Hematopoietic multipotent progenitor cell treated with erythropoietin and hydrocortisone succinate and interleukin-3 and kit ligand, for 4 days (in vitro differentiated cells): Measurements from ENCODE around the gene PRPF31.
"Not testable (repeated sequence)": the region's sequence is repeated elsewhere in the genome, so short reads cannot be mapped to it uniquely, and the experiment has no call there.

Experiments
- DNase-seq: peaks from one replicate; pipeline ENCODE4 v3.0.0-alpha.2; 2015

Gene PRPF31

DNA sequence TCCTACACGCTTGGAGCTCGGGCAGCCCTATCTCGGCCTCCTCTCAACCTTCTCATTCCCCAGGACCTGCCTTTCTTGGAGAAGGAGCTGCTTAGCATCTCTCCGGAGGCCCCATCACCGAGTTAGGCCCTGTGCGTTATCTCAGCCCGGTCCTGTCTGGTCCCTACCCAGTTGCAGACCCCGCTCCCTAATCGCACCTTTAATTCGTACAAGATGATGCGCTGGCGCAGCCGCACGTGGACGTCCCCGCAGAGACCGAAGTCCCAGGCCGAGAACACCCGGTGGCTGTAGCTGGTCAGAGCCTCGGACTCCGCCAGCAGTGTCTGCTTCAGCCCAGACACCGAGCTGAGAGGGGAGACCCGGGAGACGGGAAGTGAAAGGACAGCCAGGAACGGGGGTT, 49.7 kb downstream of the PRPF31 start:
- no peak for DNase-seq

DNA sequence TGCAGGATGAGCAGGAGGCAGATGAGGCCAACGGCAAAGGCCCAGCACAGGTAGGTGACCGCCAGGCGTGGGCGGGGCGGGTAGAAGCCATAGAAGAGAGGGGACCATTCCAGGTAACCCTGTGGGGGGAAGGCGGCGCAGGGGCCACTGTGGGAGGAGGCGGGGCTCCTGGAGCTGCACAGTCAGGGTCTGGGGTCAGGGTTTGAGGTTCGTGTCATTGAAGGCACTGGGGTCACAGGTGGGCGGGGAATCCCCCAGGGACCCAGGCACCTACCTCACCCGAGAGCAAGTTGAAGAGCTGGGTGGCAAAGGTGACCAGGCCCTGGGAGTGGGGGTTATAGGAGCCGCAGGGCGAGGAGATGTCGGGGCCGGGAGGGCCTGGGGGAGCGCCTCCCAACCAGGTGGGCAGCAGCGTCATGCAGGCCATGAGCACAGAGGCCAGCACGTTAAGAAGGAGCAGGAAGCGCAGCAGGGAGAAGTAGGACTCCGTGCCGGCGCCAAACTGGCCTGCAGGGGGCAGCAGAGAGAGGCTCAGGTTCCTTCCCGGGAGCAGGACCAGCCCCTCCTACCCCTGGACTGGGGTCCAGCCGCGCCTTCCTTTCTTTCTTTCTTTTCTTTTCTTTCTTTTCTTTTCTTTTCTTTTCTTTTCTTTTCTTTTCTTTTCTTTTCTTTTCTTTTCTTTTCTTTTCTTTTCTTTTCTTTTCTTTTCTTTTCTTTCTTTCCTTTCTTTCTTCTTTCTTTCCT, 52.8 kb downstream of the PRPF31 start:
- peak; percentile 95 for DNase-seq

DNA sequence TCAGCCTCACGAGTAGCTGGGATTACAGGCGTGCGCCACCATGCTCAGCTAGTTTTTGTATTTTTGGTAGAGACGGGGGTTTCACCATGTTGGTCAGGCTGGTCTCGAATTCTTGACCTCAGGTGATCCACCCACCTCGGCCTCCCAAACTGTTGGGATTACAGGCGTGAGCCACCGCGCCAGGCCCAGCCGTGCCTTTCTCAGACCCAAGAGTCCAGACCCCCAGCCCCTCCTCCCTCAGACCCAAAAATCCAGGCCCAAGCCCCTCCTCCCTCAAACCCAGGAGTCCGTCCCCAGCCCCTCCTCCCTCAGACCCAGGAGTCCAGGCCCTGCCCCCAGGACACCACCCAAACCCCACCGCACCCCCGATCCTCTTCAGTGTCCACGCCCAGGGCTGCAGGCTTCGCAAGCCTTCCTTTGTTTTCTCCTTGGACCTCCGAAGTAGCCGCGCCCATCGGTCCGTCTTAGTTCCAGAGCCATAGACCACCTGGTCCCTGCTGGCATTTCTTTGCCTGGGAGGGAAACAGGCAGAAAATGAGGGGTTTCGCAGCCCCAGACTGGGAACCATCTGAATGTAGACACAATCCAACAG, 53.7 kb downstream of the PRPF31 start:
- no peak for DNase-seq

DNA sequence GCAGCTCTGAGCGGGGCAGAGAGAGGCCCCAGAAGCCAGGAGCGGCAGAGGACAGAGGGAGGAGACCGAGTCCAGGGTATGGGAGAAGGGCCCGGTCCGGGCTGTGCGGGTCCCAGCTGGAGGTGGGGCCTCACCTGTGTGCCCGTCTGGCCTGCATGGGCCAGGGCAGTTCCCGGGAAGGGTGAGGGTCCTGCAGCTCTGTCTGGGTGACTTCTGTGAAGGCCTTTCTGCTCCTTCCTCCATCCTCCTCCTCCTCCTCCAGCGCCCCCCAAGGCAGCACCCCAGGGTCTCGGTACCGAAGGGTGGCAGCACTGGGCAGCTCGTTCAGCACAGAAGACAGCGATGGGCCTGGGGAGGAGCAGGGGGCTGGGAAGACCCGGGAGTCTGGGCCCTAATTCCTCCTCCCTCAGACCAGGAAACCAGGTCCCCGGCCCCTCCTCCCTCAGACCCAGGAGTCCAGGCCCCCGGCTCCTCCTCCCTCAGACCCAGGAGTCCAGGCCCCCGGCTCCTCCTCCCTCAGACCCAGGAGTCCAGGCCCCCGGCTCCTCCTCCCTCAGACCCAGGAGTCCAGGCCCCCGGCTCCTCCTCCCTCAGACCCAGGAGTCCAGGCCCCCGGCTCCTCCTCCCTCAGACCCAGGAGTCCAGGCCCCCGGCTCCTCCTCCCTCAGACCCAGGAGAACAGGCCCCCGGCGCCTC, 56.3 kb downstream of the PRPF31 start:
- DNase-seq: not testable (repeated sequence)

DNA sequence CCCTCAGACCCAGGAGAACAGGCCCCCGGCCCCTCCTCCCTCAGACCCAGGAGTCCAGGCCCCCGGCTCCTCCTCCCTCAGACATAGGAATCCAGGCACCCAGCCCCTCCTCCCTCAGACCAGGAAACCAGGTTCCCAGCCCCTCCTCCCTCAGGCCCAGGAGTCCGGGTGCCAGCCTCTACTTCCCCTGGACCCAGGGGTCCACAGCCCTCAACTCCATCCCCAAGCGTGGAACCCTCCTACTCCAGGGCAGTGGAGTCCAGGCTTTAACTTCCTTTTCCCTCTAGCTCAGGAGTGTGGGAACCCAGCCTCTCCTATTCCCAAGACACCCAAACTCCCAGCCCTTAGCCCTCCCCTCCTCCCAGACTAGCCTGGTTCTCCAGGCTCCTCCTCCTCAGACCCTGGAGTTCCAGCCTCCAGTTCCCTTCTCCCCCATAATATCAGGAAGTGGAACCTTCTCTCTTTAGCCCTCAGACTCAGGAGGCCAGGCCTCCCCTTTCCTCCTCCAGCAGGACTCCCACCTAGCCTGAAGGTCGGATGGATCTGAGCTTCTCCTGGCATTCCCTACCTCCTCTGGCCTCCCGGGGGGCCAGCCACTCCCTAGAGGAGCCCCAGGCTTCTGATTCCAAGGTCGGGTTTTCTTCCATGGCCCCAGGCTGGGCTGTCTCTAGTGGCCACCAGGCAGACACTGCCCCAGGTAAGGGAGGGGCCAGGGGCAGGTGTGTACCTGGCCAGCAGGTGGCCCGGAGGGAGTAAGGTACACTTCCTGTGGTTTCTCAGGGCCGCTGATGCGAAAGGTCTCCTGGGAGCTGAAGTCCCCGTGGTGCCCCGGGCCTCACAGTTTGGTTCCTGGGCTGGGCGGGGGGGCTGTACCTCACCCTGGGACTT, 57.2 kb downstream of the PRPF31 start, which contains the start of gene TMC4:
TSS of gene TMC4 (minus strand) at position 690 of the 888 bp plus-strand sequence. CDS start at position 647, 43 bp downstream.
- DNase-seq: no peak

DNA sequence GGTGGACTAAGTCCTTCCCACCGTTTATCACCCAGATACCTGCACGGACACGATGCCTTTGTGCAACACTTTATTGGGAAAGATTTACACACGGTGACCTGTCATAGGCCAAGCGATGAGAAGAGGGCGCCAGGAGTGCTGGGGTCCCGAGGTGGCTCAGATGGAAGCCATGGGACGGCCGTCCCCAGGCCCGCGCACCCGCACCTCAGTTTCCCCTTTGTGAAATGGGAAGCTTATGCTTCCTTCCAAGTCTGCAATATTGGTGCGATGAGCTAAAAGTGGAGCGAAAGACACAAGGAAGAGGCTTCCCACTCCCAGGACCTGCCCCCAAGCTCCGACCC, 57.8 kb downstream of the PRPF31 start:
- DNase-seq: no peak

DNA sequence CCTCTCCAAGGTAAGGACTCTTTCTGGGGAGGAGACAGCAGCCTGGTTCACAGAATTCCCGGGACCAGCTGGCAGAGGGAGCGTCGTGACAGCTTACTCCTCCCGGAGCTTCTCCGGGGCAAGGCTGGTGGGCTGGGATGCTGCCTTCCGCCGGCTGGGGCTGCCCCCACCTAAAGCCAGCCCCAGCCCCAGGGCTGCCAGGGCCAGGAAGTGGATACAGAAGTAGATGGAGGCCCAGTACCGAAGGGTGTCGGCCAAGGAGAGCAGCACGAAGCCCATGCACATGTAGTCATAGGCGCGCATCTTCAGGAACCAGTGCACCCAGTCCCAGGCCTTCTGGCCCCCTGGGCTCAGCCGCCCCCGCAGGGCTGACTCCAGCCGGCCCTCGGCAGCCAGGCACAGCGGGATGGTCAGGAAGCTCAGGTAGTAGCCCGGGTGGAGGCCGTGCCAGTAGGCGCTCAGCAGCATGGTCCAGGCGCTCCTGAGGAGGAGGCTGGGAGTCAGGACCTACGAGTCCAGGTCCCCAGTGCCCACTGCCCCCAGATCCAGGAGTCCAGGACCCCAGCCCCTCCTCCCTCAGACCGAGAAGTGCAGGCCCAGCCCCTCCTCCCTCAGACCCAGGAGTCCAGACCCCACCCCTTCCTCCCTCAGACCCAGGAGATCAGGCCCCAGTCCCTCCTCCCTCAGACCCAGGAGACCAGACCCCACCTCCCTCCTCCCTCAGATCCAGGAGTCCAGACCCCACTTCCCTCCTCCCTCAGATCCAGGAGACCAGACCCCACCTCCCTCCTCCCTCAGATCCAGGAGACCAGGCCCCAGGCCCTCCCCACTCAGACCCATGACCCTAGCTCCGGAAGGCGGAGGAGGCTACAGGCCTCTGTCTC, 58.6 kb downstream of the PRPF31 start:
- DNase-seq: no peak

DNA sequence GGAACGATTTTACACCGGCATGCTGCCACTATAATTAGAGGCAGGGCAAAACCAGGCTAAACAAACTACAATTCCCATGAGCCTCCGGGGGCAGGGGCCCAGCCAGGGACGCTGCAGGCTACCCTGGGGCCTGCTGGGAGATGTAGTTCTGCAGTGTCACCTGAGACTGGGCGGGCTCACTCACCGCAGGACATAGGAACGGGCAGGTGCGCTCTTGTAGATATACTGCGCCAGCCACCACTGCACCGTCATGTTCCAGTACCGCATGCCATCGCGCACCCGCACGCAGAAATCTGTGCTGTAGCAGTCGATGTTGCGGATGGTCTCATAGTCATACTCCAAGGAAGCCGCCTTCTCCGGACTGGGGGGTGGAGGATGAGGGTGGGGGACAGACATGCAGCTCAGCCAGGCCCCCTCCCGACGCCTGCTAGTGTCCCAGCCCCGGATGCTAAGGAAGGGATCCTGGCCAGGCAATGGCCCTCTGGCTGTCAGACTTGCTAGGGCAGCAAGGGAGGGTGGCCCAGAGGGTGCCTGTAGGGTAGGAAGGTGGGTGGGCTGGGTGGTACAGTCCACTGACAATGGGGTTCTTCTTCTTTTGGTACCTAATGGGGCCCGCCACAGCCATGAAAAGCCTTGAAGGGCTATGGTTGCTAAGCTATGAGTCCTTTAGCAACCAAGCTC, 63.2 kb downstream of the PRPF31 start:
- DNase-seq: peak; percentile 64

DNA sequence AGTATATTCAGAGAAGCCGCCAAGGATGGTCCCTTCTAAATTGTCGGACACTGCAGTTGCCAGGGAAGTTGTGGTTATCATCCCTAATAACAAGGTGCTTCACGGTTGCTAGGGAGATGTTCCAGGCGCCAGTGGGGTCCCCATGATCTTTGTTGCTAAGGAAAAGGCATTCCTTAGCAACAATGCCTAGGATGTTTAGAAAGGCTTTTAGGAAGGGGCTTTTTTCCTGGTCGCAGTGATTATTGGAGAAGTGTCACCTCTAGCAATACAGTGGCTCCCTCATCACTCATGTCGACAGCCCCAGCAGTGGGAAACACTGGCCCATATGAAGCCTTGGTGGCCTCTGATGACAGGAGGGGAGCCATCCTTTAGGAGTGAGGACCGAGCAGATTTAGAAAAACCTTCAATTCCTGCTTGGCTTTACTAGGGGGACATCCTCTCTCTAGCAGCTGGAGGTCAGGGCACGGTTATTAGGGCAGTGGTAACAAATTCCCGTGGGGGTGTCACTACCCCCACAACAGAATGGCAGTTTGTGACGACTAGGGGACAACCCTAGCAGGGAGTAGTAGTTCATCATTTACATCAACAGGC, 63.8 kb downstream of the PRPF31 start:
- no peak for DNase-seq

DNA sequence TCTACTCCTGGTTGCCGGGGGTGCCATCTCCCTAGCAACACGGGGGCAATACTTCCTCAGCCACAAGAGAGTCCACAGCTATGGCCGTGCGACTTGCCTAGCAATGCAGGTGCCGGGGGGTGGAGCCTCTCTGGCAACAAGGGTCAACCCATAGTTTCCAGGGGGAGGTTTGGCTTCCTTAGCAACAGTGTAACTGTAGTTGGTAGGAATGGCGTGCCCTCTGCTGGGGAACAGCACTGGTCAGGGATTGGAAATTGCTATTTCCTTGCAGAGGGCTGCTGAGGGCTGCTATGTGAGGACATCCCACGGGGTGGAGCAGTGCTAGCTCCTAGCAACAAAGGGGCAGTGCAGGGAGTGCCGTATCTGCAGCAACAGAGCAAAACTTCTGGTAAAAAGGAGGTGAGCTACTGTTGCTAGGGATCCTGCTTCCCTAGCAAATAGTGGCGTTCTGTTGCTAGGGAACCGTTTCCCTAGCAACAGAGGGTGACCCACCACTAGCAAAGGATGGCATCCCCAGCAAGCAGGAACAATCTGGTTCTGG, 64.4 kb downstream of the PRPF31 start:
- peak; percentile 66 for DNase-seq

DNA sequence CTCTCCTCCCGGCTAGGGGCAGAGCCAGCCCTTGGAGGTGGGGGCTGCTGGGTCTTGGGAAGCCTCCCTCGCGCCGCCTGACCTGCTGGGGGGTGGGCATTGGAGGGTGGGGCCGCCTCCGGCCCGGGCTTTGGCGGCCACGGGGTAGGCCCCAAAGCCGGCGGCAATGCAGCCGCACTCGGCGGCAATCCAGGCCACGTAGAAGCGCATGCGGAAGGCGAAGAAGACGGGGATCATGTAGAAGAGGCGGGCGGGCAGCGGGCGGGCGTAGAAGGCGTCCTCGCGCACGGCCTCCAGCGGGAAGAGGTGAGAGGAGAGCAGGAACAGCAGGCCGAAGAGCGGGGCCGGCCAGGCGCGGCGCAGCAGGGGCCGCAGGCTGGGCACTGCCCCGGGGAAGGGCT, 65.1 kb downstream of the PRPF31 start:
- DNase-seq: no peak
